Mesendoderm (in vitro differentiated cells): ENCODE results near the gene CASP10.

Experiments used
- DNase-seq: peaks from one replicate; pipeline ENCODE4 v3.0.0; 2013
- H2AK5ac ChIP-seq: 2 replicates; pipeline ENCODE4 v1.6.1; 2013; ENCODE audit warnings: low read length, inconsistent platforms
- H2BK120ac ChIP-seq: 2 replicates; pipeline ENCODE4 v1.6.1; 2013; ENCODE audit warnings: low read depth, mild to moderate bottlenecking, low read length, moderate library complexity, mixed read lengths
- H2BK15ac ChIP-seq: replicated peaks from 2 replicates; pipeline ENCODE4 v1.6.1; 2013; ENCODE audit warnings: low read depth, mild to moderate bottlenecking, moderate library complexity
- H2BK5ac ChIP-seq: 2 replicates; pipeline ENCODE4 v1.6.1; 2013; ENCODE audit warnings: low read length, inconsistent platforms
- H3K18ac ChIP-seq: 2 replicates; pipeline ENCODE4 v1.6.1; 2013; ENCODE audit warnings: mild to moderate bottlenecking, low read length, mixed read lengths
- H3K23ac ChIP-seq: one replicate; pipeline ENCODE4 v1.6.1; 2013; ENCODE audit warnings: low read length
- H3K27ac ChIP-seq: 2 replicates; pipeline ENCODE4 v1.5.1; 2013; ENCODE audit warnings: low read depth, mild to moderate bottlenecking, inconsistent platforms, low read length, moderate library complexity
- H3K27me3 ChIP-seq: 2 replicates; pipeline ENCODE4 v1.6.1; 2013; ENCODE audit warnings: low read length, control low read depth, mild to moderate bottlenecking, inconsistent platforms; ENCODE audit not compliant: insufficient read depth, poor library complexity
- H3K36me3 ChIP-seq: 2 replicates; pipeline ENCODE4 v1.6.1; 2013; ENCODE audit warnings: low read length, inconsistent platforms; ENCODE audit not compliant: control insufficient read depth, insufficient read depth
- H3K4ac ChIP-seq: one replicate; pipeline ENCODE4 v1.6.1; 2013; ENCODE audit warnings: low read depth, mild to moderate bottlenecking, low read length, moderate library complexity
- H3K4me1 ChIP-seq: 2 replicates; pipeline ENCODE4 v1.6.1; 2013; ENCODE audit warnings: low read depth, low read length, inconsistent platforms; ENCODE audit not compliant: control insufficient read depth
- H3K4me2 ChIP-seq: 2 replicates; pipeline ENCODE4 v1.6.1; 2013; ENCODE audit warnings: low read length
- H3K4me3 ChIP-seq: 2 replicates; pipeline ENCODE4 v1.5.1; 2013; ENCODE audit warnings: mild to moderate bottlenecking, low read length
- H3K56ac ChIP-seq: one replicate; pipeline ENCODE4 v1.6.1; 2013; ENCODE audit warnings: low read length
- H3K79me1 ChIP-seq: 2 replicates; pipeline ENCODE4 v1.6.1; 2013; ENCODE audit warnings: low read length, inconsistent platforms
- H3K79me2 ChIP-seq: 2 replicates; pipeline ENCODE4 v1.6.1; 2013; ENCODE audit warnings: mild to moderate bottlenecking, low read length; ENCODE audit not compliant: control insufficient read depth, insufficient read depth
- H3K9ac ChIP-seq: 2 replicates; pipeline ENCODE4 v1.6.1; 2013; ENCODE audit warnings: low read length, inconsistent platforms
- H4K5ac ChIP-seq: one replicate; pipeline ENCODE4 v1.6.1; 2013; ENCODE audit warnings: low read length
- H4K8ac ChIP-seq: one replicate; pipeline ENCODE4 v1.6.1; 2013; ENCODE audit warnings: low read depth, mild to moderate bottlenecking, control low read depth, low read length, moderate library complexity
- WGBS: extraction: QIAGEN DNeasy Blood & Tissue Kit; methylation state at CpG from one replicate; pipeline ENCODE4 v1.1.7; 2013; ENCODE audit warnings: low lambda C conversion rate, missing lambda C conversion rate; ENCODE audit not compliant: insufficient coverage; ENCODE audit errors: extremely low coverage; 5-methylcytosine and 5-hydroxymethylcytosine counted together

CASP10 gene

DNA sequence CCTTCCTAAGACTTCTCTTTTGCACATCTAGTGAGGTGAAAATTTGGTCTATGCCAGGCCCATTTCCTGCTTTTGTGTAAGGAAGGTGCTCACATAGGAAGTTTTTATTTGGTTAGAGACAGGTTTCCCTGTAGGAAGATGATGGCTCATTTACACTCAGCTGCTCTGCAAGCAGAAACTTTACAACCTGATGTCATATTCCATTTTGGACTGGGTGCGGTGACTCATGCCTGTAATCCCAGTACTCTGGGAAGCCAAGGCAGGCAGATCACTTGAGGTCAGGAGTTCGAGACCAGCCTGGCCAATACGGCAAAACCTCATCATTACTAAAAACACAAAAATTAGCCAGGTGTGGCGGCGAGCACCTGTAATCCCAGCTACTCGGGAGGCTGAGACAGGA lies 35.8 kb downstream of the CASP10 start:
- Histone ChIP-seq H3K27ac (peak overlapping the region; percentile 74), H3K56ac (peak overlapping the region; percentile 31), H3K4me3 (no peak overlapping the region), H2BK5ac (no peak overlapping the region), H3K23ac (no peak overlapping the region), H3K18ac (no peak overlapping the region), H4K8ac (no peak overlapping the region), H4K5ac (no peak overlapping the region), H3K79me2 (no peaks in the 10 kb centered on the region), H3K4ac (no peak overlapping the region), H3K4me1 (peaks cover 12% of the 10 kb centered on the region), H3K36me3 (no peaks in the 10 kb centered on the region), H3K9ac (no peak overlapping the region), H3K79me1 (no peaks in the 10 kb centered on the region), H3K4me2 (no peak overlapping the region), H2BK15ac (no peak overlapping the region), H2BK120ac (no peak overlapping the region), H2AK5ac (no peak overlapping the region), H3K27me3 (no peaks in the 10 kb centered on the region)
- no CpG with 5 or more reads among the region's 6 CpGs for WGBS
- no peak for DNase-seq

DNA sequence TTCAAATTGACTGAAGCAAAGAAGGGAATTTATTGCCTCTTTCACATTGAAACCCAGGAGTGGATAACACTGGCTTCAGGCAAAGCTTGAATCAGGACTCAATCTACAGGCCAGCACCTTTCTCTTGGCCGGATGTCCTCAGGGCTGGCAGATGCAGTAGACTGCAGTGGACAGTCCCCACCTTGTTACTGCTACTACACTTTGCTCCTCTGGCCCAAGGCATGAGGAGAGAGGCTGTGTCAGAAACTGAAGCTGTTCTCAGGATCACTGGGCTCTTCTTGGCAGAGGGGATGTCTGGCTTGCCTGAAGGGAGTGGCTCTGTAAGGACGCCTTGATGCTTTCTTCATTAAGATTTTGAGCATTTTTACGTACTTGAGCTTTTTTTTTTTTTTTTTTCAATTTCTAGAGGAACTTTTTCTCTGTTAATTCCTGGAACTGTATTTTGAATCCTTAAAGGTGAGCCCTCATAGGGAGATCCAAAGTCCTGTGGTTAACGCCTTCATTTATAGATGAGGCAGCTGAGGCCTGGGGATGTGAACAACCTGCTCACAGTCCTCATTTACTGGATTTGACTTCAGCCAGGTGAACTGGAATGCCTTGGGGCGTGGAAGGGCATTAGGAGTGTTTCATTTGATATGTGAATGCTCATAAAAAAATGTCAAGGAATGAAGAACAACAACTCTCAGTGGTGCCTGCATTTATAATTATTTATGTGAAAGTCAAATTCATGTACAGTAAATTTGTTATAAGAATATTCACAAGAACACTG lies 36.6 kb downstream of the CASP10 start:
- Histone ChIP-seq H3K79me1 (no peaks in the 10 kb centered on the region), H4K5ac (no peak overlapping the region), H3K56ac (peak overlapping the region; percentile 80), H3K27me3 (no peaks in the 10 kb centered on the region), H2BK5ac (peak overlapping the region; percentile 91), H2AK5ac (peak overlapping the region; percentile 92), H3K27ac (peak overlapping the region; percentile 74), H3K79me2 (no peaks in the 10 kb centered on the region), H4K8ac (no peak overlapping the region), H3K23ac (peak overlapping the region; percentile 83), H3K4me1 (peaks cover 12% of the 10 kb centered on the region), H2BK120ac (peak overlapping the region; percentile 15), H3K4ac (peak overlapping the region; percentile 60), H3K4me2 (no peak overlapping the region), H3K4me3 (no peak overlapping the region), H3K18ac (peak overlapping the region; percentile 55), H2BK15ac (no peak overlapping the region), H3K36me3 (no peaks in the 10 kb centered on the region), H3K9ac (peak overlapping the region; percentile 34)
- no peak for DNase-seq
- WGBS, result no CpG with 5 or more reads among the region's 5 CpGs

DNA sequence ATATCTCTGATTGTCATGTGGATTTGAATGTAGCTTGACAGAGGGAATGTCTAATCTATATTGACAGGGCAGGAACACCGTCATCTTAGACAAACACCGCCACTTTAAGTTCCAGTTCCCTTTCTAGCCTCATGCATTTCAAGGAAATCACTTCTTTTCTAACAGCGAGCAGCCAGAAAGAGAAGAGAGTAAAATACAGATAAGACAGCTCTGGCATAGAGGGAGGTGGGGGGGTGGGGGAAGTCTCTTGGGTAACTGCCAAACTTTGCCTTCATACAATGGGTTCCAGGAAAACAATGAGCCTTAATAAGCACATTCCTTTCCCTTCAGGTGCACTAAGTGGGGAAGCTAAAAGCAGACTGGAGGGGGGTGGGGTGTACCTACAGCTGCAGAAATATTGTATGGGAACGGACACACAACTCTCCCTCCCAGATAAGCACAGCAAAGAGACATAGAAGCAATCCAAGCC lies 37.2 kb downstream of the CASP10 start:
- Histone ChIP-seq H3K79me1 (no peaks in the 10 kb centered on the region), H3K4me3 (no peak overlapping the region), H3K9ac (no peak overlapping the region), H3K18ac (peak overlapping the region; percentile 2), H3K27me3 (no peaks in the 10 kb centered on the region), H3K56ac (peak overlapping the region; percentile 69), H3K4me2 (no peak overlapping the region), H4K8ac (no peak overlapping the region), H3K4me1 (peaks cover 12% of the 10 kb centered on the region), H3K79me2 (no peaks in the 10 kb centered on the region), H2BK5ac (peak overlapping the region; percentile 66), H3K27ac (peak overlapping the region; percentile 69), H4K5ac (no peak overlapping the region), H3K36me3 (no peaks in the 10 kb centered on the region), H3K4ac (peak overlapping the region; percentile 70), H2BK120ac (no peak overlapping the region), H3K23ac (no peak overlapping the region), H2BK15ac (no peak overlapping the region), H2AK5ac (no peak overlapping the region)
- peak; percentile 76 for DNase-seq
- WGBS, result no CpG with 5 or more reads among the region's 4 CpGs

DNA sequence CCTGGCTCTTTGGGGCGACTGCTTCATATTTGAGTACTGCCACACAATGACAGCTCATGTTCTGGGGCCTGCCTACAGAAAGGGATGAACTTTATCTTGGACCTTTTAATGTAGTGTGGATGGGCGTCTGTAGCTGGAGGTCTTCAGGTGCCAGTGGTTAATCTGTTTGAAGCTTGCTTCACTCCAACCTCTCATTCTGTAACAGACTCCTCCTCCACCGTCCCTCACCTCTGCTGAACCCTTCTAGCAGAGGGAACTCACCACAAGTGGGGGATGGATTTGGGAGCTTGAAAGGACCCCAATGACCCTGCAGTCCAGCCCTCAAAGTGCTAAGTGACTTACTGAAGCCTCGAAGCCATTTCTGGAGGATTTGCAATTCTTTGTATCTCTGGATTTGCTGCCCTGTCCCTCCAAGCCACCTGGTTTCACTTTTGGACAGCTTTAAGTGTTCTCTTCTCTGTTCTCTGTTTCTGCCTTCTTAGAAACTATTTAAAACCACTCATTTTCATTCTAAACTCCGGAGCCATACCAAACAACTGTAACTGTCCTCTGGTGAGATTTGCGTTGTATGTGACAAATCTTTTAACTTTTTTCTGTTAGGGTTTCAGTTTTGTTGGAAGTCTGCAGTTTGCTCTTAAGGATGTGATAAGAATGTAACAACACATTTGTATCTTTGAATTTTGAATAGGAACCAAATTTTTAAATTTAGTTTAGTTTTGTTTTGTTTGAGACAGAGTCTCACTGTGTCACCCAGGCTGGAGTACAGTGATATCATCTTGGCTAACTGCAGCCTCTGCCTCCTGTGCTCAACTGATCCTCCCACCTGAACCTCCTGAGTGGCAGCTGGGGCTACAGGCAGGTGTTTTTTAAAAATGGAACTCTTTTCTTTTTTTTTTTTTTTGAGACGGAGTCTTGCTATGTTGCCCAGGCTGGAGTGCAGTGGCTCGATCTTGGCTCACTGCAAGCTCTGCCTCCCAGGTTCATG lies 40.4 kb downstream of the CASP10 start:
- Histone ChIP-seq H3K4ac (no peak overlapping the region), H2BK120ac (peak overlapping the region; percentile 49), H2AK5ac (no peak overlapping the region), H3K23ac (no peak overlapping the region), H3K18ac (no peak overlapping the region), H3K4me2 (no peak overlapping the region), H3K9ac (no peak overlapping the region), H3K4me1 (peaks cover 12% of the 10 kb centered on the region), H3K36me3 (no peaks in the 10 kb centered on the region), H2BK5ac (no peak overlapping the region), H3K27me3 (no peaks in the 10 kb centered on the region), H3K79me1 (no peaks in the 10 kb centered on the region), H4K5ac (no peak overlapping the region), H2BK15ac (no peak overlapping the region), H4K8ac (no peak overlapping the region), H3K79me2 (no peaks in the 10 kb centered on the region), H3K4me3 (no peak overlapping the region), H3K56ac (no peak overlapping the region), H3K27ac (no peak overlapping the region)
- DNase-seq, result no peak
- WGBS, result no CpG with 5 or more reads among the region's 8 CpGs

DNA sequence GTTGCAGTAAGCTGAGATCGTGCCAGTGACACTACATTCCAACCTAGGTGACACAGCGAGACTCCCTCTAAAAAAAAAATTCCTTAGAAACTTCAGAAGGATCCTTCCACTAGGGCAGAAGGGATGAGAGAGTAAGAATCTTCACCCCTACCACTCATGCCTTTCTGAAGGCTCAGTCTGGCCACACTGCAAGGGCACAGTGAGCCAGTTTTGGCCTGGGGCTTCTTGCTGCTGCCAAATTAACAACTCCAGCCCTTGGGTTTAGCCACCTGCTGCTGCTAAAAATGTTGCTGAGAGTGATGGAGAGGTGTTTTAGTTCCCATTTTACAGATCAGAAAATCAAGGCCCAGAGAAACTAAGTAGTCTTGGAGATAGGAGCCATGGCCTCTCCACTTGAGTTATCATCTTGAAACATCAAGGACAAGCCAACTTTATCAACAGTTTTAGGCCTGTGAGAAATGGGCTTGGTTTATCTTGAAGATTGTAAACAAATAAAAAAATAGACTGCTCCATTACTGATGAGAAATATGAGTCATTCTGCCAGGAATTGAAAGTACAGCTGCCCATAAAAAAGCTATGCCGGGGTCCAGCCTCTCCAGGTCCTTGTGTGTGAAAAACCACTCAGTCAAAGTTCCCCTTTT lies 45.5 kb downstream of the CASP10 start:
- Histone ChIP-seq H2BK120ac (no peak overlapping the region), H3K9ac (no peak overlapping the region), H3K4me3 (no peak overlapping the region), H3K18ac (no peak overlapping the region), H2BK15ac (no peak overlapping the region), H3K79me2 (no peaks in the 10 kb centered on the region), H4K8ac (no peak overlapping the region), H2BK5ac (no peak overlapping the region), H3K4ac (no peak overlapping the region), H3K4me1 (no peaks in the 10 kb centered on the region), H3K56ac (no peak overlapping the region), H2AK5ac (no peak overlapping the region), H3K36me3 (no peaks in the 10 kb centered on the region), H4K5ac (no peak overlapping the region), H3K4me2 (no peak overlapping the region), H3K23ac (no peak overlapping the region), H3K27ac (no peak overlapping the region), H3K27me3 (no peaks in the 10 kb centered on the region), H3K79me1 (no peaks in the 10 kb centered on the region)
- DNase-seq, result peak; percentile 47
- WGBS, result no CpG with 5 or more reads among the region's 3 CpGs
